ENCODE results near the gene SULF2. TPM values are rescaled to one million over a fixed set of nuclear protein-coding genes. Genes with fewer than 3 reads are reported as not detected.

Gene SULF2
- total and polyA plus RNA-seq, 2 of the 13 experiments (the other 11 are each of a cell fraction or from before 2014, with no cell fraction given) = 7.2 to 50.9 TPM

DNA sequence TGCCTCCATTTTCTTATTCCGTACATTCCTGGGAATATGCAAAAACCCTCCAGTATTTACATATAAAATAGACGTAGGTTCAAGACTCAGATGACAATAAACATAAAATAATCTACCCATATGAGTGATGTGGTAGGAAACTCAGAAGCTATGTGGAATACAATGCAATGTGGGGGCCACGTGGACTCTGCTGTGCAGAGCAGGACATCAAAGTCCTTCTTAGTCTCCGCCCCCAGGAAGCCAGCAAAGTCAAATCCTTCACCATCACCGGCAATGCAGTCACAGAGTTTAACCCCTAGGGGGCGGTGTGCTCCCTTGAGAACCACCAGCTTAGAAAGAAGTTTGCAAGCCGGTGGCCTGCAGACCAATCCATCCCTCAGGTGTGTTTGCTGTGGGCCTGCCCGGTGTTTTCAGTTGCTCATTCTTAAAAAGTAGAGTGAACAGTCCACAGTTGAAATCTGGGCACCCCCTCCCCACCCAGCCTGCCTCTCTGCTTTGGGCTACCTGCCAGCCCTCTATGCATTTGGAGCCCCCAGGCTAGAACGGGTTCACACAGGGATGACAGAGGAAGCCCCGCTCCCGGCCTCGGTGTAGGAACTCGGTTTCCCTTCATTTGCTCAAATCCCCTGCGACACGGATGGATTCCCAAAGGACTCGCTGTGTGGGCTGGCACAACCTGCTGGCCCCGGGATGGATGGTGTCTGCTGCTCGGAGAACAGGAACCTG is 59.9 kb downstream of the SULF2 start (continued):
- TF ChIP-seq, protein P1, sequence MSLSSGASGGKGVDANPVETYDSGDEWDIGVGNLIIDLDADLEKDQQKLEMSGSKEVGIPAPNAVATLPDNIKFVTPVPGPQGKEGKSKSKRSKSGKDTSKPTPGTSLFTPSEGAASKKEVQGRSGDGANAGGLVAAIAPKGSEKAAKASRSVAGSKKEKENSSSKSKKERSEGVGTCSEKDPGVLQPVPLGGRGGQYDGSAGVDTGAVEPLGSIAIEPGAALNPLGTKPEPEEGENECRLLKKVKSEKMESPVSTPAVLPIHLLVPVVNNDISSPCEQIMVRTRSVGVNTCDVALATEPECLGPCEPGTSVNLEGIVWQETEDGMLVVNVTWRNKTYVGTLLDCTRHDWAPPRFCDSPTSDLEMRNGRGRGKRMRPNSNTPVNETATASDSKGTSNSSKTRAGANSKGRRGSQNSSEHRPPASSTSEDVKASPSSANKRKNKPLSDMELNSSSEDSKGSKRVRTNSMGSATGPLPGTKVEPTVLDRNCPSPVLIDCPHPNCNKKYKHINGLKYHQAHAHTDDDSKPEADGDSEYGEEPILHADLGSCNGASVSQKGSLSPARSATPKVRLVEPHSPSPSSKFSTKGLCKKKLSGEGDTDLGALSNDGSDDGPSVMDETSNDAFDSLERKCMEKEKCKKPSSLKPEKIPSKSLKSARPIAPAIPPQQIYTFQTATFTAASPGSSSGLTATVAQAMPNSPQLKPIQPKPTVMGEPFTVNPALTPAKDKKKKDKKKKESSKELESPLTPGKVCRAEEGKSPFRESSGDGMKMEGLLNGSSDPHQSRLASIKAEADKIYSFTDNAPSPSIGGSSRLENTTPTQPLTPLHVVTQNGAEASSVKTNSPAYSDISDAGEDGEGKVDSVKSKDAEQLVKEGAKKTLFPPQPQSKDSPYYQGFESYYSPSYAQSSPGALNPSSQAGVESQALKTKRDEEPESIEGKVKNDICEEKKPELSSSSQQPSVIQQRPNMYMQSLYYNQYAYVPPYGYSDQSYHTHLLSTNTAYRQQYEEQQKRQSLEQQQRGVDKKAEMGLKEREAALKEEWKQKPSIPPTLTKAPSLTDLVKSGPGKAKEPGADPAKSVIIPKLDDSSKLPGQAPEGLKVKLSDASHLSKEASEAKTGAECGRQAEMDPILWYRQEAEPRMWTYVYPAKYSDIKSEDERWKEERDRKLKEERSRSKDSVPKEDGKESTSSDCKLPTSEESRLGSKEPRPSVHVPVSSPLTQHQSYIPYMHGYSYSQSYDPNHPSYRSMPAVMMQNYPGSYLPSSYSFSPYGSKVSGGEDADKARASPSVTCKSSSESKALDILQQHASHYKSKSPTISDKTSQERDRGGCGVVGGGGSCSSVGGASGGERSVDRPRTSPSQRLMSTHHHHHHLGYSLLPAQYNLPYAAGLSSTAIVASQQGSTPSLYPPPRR (CRISPR knock-in tag; IDR thresholded peaks at IDR 0.05; ENCODE audit: borderline replicate concordance) = peak; percentile 44; the same call in 1 of the 2 replicates
- TF ChIP-seq ZC3H13 (CRISPR knock-in tag; IDR thresholded peaks at IDR 0.05) = no peak
- TF ChIP-seq ZNF143 (CRISPR knock-in tag; IDR thresholded peaks at IDR 0.05) = peak; percentile 38; the same call in 1 of the 2 replicates
- TF ChIP-seq ZNF30 (CRISPR knock-in tag; IDR thresholded peaks at IDR 0.05) = peak; percentile 62; the same call in 1 of the 2 replicates
- peak; percentile 45 for TF ChIP-seq KDM6A (CRISPR knock-in tag; IDR thresholded peaks at IDR 0.05; ENCODE audit: low read depth)
- TF ChIP-seq ZNF747 (CRISPR knock-in tag; IDR thresholded peaks at IDR 0.05; ENCODE audit: borderline replicate concordance) = peak; percentile 82
- 0 out of 2 replicates have a peak, but pooled peaks have one; percentile 38 for TF ChIP-seq FOXC1 (CRISPR knock-in tag; IDR thresholded peaks at IDR 0.05; ENCODE audit: borderline replicate concordance)
- peak; percentile 24; the same call in 1 of the 2 replicates for TF ChIP-seq FOXK1 (CRISPR knock-in tag; IDR thresholded peaks at IDR 0.05; ENCODE audit: borderline replicate concordance, low read depth)
- peak; percentile 68 for TF ChIP-seq ELF1 (CRISPR knock-in tag; IDR thresholded peaks at IDR 0.05)
- peak; percentile 92 for TF ChIP-seq YEATS4 (CRISPR knock-in tag; IDR thresholded peaks at IDR 0.05; ENCODE audit: borderline replicate concordance)
- TF ChIP-seq ETV6 (CRISPR knock-in tag; conservative IDR thresholded peaks at IDR 0.05) = no peak
- TF ChIP-seq RFXAP (CRISPR knock-in tag; IDR thresholded peaks at IDR 0.05; ENCODE audit: borderline replicate concordance) = peak; percentile 59; the same call in 1 of the 2 replicates
- TF ChIP-seq RORA (CRISPR knock-in tag; IDR thresholded peaks at IDR 0.05) = no peak
- TF ChIP-seq ZFAT (CRISPR knock-in tag; conservative IDR thresholded peaks at IDR 0.05) = no peak
- TF ChIP-seq, protein P2, sequence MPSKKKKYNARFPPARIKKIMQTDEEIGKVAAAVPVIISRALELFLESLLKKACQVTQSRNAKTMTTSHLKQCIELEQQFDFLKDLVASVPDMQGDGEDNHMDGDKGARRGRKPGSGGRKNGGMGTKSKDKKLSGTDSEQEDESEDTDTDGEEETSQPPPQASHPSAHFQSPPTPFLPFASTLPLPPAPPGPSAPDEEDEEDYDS (CRISPR knock-in tag; IDR thresholded peaks at IDR 0.05) = peak; percentile 55; the same call in 1 of the 2 replicates
- TF ChIP-seq, protein P3, sequence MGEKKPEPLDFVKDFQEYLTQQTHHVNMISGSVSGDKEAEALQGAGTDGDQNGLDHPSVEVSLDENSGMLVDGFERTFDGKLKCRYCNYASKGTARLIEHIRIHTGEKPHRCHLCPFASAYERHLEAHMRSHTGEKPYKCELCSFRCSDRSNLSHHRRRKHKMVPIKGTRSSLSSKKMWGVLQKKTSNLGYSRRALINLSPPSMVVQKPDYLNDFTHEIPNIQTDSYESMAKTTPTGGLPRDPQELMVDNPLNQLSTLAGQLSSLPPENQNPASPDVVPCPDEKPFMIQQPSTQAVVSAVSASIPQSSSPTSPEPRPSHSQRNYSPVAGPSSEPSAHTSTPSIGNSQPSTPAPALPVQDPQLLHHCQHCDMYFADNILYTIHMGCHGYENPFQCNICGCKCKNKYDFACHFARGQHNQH (CRISPR knock-in tag; IDR thresholded peaks at IDR 0.05) = peak; percentile 83
- TF ChIP-seq ZNF44 (CRISPR knock-in tag; IDR thresholded peaks at IDR 0.05) = 0 out of 2 replicates have a peak, but pooled peaks have one; percentile 31
- TF ChIP-seq, protein P4, sequence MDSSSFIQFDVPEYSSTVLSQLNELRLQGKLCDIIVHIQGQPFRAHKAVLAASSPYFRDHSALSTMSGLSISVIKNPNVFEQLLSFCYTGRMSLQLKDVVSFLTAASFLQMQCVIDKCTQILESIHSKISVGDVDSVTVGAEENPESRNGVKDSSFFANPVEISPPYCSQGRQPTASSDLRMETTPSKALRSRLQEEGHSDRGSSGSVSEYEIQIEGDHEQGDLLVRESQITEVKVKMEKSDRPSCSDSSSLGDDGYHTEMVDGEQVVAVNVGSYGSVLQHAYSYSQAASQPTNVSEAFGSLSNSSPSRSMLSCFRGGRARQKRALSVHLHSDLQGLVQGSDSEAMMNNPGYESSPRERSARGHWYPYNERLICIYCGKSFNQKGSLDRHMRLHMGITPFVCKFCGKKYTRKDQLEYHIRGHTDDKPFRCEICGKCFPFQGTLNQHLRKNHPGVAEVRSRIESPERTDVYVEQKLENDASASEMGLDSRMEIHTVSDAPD (CRISPR knock-in tag; IDR thresholded peaks at IDR 0.05) = no peak
- TF ChIP-seq ZNF788 (CRISPR knock-in tag; IDR thresholded peaks at IDR 0.05; ENCODE audit: borderline replicate concordance) = peak; percentile 74; the same call in 1 of the 2 replicates
- TF ChIP-seq, protein P5, sequence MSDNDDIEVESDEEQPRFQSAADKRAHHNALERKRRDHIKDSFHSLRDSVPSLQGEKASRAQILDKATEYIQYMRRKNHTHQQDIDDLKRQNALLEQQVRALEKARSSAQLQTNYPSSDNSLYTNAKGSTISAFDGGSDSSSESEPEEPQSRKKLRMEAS (IDR thresholded peaks at IDR 0.05) = peak; percentile 97
- no peak for TF ChIP-seq ZNF138 (CRISPR knock-in tag; IDR thresholded peaks at IDR 0.05; ENCODE audit: low read depth)

Measured in HepG2 (cell line).